Pulmonary artery endothelial cell (primary cell): ENCODE measurements around the gene ALKBH8. TPM values are rescaled to one million over a fixed set of nuclear protein-coding genes. Genes with fewer than 3 reads are reported as not detected.
"Not testable (repeated sequence)": the region's sequence is repeated elsewhere in the genome, so short reads cannot be mapped to it uniquely, and the experiment has no call there.

Experiments
- DNase-seq: peaks from one replicate; pipeline ENCODE4 v3.0.0-alpha.2; 2011; ENCODE audit warnings: low read depth, low spot score
- total RNA-seq: library from RNA; depleted of rRNA; stranded (reverse); fragments of >200 nt; gene quantifications from 2 replicates; pipeline ENCODE4 v1.2.3, GENCODE V29; 2014

The ALKBH8 gene
- total RNA-seq, 1 donor from 2014 or later = 10.8 TPM

DNA sequence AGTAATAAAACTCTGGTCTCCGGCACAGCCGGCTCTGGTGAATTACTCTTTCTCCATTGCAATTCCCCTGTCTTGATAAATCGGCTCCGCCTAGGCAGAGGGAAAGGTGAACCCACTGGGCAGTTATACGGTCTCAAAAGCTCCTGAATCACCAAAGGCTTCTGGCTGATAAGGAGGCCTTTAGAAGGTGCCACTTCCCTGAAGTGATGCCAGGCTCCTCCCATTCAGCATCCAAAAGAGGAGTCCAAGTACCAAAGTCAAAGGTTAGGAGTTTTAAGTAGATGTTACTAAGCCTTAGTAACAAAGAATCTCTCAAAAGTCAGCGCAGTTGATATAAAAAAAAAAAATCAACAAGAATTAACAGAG lies 11.8 kb upstream of the ALKBH8 start:
- no peak for DNase-seq

DNA sequence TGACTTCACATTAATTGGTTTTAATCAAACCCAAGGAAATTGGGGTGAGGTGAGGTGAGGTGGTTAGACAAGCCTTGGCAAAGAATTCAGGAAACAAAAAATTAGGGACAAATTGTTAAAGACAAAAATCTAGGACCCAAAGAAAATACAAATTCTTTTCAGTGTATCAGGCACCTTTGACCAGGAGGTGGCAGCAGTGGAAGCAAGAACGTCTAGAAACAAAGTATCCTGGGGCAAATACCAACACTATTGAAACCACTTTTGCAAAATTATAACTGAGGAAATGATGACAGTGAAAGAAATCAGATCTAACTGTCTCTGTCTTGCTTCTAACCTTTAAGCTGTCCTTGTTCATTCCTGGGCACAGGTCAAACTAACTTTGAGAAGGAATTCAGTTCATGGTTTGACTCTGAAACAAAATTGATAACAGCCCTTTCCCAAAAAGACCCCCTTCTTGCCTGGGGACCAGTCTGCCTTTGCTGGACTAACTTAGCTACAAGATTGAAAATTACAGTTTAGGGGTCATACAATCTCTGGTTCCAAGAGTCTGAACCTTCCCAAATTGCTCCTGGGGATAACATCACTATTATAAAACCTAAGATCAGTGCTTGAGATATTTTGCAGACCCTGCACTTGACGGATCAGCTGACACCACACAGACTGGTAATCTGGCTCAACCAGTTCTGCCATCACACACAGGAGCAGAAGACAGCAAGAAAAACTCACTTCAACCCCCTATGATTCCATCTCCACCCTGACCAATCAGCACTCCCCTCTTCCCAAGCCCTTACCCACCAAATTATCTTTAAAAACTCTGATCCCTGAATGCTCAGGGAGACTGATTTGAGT lies 11.2 kb upstream of the ALKBH8 start:
- not testable (repeated sequence) for DNase-seq

DNA sequence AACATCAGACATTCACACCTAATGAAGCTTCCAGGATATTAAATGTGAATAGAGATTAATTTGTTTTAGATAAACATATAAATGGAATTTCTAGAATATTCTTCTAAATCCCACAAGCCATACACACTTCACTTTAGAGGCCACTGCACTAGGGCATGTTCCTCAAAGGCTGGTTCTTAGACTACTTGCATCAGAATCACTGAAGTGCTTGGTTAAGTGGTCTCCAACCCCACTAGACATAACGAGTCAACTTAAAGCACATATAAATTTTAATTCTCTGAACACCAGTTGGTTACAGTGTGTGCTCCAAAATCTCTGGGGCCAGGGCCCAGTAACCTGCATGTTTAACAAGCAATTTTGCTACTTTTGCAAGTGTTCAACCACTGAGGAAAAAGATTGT lies 7.9 kb upstream of the ALKBH8 start:
- no peak for DNase-seq

DNA sequence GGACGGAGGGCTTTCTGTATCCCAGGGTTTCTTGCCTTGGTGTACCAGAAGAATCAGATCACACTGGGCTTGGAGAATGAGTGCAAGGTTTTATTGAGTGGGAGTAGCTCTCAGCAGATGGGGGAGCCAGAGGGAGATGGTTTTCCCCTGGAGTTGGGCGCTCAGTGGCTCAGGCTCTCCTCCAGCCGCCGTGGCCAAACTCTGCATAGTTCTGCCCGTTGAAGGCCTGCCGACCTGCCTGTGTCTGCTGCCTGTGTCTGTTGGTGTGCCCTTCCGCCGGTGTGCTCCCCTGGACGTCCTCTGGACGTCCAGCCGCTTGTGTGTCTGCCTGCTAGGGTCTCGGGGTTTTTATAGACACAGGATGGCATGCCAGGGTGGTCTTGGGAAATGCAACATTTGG lies 4.5 kb upstream of the ALKBH8 start:
- no peak for DNase-seq

DNA sequence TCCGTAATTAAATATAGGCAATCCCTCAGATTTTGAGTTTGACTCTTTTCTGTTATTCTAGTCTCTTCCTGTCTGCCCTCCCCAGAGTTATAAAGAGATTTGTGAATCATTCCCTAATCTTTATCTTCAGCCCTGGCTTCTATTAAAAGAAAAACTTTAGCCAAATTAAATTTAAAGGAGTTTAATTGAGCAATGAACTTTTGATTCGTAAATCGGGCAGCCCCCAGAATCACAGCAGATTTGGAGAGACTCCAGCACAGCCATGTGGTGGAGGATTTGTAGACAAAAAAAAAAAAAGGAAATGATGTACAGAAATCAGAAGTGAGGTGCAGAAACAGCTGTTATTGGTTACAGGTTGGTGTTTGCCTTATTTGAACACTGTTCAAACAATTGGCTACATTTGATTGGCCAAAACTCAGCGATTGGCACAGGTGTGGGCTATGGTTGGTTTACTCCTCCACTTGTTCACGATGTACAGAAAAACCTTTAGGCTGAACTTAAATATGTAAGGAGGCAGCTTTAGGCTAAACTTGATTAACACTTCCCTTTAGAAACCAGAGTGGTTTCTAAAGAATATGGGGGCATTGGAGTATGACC lies 2.3 kb upstream of the ALKBH8 start:
- DNase-seq = no peak

DNA sequence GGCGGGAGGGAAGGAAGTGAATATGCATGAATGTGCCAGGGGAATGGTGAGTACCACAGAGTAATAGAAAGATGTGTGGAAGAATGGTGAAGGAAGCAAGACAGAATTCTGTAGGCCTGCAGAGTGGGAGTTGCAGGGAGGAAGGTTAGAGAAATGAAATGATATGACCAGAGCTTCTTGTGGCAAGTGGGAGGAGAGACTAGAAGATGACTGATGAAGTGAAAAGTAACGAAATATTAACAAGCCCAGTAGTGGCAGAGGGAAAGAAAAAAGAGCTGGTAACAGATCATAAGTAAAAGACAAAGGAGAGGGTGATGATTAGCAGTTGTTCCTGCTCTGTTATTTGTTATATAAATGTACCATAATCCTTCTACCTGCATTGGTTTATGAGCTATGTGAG lies 1.0 kb upstream of the ALKBH8 start:
- no peak for DNase-seq

DNA sequence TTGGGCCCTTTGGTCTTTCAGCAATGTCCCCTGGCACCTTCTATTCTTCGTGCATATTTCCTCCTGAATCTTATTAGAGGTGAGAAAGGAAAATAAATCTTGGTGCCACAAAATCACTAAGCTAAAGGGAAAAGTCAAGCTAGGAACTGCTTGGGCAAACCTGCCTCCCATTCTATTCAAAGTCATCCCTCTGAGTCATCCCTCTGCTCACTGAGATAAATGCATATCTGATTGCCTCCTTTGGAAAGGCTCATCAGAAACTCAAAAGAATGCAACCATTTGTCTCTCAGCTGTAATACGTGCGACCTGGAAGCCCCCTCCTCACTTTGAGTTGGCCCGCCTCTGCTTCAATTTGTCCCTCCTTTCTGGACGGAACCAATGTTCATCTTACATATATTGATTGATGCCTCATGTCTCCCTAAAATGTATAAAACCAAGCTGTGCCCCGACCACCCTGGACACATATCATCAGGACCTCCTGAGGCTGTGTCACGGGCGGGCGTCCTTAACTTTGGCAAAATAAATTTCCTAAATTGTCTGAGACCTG lies 493 bp upstream of the ALKBH8 start:
- not testable (repeated sequence) for DNase-seq

DNA sequence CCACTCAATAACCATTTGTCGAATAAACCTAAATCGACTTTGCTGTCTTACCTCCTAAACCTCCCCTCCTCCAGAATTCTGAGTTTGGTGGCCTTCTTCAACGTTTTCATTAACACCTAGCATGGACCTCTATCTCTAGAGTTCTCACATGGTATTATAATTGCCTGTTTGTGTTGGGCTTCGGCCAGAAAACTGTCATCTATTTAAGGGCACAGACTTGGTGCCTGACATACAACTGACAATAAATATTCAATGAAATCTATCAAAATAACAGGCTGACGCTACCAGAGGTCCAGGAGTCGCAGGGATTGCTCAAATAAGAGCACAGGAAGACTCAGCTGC lies 687 bp downstream of the ALKBH8 start:
- no peak for DNase-seq

DNA sequence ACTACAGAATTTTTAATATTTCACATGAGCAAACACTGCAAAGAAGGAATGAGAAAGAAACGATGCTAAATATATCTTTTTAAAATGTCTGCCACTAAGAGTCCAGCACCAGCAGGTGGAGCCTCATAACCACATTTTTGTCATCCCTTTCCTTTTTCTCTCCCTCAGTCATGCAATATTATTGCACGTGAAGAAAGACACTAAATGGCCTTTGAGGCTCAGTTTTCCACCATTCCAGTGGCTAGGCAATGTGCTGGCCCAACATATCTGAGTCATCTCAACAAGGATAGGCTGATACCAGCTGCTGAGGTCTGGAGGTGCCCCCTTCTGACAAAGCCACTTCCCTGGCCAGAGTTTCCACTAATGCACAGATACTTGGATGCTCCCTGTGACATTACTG lies 1.8 kb downstream of the ALKBH8 start:
- DNase-seq = no peak

DNA sequence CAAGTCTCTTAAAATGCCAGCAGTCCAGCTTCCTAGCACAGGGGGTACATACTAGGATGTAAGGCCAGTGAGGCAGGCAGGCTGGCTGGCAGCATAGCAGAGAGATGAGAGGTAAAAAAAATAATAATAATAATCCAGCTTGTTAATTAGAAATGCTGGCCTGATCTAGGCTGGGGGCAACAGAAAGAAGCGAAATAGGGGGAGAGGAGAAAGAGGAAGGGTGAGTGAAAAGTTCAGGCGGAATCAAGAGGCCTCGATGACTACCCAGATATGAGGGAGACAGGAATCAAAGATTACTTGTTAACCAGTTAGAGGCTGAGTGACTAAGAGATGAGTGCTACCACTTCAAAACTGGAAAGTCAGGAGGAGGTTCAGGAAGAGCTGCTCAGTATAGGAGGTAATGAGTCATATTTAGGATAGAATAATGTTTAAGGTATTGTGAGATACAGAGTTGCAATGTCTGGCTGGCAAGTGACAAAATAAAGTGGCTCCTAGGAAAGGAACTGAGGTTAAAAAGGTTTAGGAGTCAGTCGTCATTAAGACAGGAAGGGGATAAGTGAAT lies 2.8 kb downstream of the ALKBH8 start:
- peak; percentile 40 for DNase-seq

DNA sequence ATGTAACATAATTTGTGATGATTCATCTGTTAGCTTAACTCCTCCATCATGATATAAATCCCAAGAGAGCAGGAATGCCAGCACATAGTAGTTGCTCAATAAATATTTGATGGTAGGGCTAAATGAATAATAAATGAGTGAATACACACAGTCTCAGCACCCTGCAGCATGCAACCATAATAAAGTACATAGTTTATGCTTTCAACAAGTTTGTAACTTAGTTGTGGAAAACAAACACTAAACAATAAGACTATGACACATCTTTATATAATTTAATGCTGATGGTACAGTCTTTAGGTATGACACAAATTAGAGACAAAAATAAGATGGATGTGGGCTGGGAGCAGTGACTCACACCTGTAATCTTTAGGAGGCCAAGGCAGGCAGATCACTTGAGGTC lies 3.8 kb downstream of the ALKBH8 start:
- DNase-seq = no peak

DNA sequence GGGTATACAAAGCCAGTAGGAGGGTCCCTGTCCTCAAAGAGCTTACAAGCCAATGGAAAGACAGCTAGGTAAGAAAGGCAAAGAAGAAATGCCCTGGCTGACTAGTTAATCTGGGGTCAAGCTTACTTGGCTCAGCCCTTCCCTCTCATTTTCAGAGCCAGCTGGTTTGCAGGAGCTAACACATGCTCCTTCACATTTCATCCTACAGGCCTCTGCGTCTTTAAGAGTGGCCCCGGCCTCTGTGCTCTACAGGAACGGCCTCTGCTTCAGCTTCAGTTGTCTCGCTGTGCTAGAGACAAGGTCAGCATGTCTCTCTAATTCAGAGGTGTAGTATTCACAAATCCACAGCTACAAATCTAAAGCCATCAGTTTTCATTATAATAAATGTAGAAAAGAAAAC lies 15.2 kb downstream of the ALKBH8 start:
- DNase-seq = no peak

DNA sequence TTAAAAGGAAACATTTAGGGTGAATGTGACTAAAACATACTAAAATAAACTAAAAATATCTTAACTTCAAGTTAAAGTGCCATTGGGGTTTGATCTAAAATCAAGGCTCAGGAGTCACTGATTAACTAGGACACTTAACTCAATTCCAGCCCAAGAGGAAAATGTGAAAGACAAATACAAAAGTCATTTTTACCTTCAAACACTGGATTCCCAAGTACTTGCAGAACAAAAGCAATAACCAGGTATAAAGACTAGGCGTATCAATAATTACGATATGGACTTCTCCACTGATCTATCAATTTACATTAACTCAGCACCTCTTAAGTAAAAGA lies 15.6 kb downstream of the ALKBH8 start:
- no peak for DNase-seq

DNA sequence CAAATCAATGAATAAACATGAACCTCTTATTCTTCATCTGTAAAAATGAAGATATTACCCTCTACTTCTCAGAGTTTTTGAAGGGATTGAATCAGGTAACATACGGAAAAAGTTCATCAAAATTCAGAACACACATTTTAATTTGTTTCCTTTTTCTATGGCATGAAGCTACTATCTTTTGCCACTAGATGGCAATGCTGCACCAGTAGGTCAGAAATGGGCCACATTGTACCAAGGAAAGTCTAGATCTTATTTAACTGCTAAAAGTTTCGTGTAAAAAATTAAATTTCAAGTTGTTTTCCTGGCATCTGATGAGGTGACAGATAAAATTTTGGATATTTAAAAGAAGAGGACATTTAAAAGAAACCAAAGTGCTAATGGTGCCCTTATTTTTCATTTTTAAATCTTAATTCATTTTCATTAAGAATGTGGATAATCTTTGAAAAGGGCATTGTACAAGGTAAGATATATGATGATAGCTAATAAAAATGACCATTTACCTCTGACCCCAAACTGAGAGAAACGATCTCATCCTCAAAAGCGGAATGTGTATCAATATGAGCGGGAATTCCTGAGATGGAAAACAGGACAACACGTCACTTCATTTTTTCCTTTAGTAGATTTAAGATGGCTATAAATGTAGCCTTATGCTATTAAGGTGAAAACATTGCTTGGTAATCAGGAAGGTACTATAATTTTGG lies 16.1 kb downstream of the ALKBH8 start:
- no peak for DNase-seq

DNA sequence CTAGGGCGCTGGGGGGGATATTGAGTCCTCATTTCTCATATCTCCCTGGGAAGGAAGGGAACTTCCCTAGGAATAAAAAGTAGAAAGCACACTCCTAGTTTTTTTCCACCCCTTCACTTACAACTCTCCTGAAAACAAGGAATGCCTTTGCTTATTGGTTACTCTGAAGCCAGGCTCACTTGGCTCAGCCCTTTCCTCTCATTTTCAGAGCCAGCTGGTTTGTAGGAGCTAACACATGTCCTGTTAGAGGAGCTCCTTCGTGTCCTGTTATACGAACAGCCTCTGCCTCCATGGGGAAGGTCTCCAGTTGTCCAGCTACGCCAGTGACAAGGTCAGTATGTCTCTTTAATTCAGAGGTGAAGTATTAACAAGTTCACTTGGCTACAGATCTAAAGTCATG lies 17.6 kb downstream of the ALKBH8 start:
- DNase-seq = no peak

DNA sequence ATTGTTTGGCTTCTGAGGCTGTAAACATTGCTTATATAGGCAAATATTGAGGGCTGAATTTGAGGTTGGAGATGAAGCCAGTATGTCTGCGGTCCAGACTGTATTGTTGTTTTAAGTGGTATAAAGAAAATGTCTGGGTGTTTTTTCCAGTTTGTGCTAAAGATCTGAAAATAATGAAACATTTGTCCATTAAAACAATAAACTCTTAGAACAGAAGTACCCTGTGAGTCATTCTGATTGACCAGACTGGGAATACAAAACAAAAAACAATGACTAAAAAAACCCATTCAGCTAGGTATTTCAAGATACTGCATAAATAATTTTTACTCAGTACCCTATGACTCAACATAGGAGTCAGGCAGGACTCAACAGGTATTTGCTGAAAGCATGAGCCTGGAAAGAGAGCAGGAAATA lies 20.4 kb downstream of the ALKBH8 start:
- peak; percentile 55 for DNase-seq

DNA sequence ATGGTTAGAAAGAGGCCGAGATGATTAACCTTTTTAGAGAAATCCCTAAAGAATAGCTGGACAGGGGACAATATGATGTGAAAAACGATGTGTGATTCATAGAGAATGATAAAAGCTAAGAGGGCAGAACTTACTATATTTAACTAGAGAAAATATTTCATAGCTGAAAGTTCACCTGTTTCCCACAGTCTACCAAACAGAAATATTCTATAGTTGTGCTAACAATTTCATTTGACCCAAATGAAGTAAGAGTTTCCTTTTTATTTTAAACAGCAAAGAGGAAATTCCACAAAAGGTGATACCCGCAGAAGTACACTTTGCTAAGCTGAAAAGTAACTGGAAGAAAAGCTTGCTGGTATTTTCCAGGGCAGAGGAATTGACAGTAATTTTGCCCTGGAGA lies 26.7 kb downstream of the ALKBH8 start:
- no peak for DNase-seq

DNA sequence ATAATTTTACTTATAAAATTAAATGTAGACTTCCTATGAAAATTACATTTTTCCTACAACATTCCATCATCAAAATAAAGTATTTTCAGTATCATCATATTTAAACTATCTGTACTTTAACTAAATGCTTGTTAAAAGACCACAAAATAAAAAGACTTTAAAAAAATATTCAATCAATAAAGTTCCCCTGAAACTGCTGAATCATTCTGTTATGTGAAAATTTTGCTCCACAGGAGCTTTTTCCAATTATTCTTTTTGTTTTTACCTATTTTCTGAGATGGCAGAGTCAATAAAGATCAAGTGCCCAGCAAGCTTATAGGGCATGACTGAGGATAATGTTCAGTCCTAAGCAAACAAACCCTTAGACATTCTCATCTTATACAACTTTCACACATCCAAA lies 27.3 kb downstream of the ALKBH8 start:
- DNase-seq = no peak

DNA sequence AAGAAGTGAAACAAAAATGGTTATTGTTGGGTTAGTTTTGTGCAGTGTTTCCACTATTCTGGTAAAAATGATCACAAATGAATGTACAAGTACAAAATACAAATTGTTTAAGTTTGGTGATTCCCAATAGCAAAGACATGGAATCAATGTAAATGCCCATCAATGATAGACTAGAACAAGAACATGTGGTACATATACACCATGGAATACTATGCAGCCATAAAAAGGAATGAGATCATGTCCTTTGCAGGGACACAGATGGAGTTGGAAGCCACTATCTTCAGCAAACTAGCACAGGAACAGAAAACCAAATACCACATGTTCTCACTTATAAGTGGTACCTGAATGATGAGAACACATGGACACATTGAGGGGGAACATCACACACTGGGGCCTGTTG lies 28.4 kb downstream of the ALKBH8 start:
- DNase-seq = not testable (repeated sequence)

DNA sequence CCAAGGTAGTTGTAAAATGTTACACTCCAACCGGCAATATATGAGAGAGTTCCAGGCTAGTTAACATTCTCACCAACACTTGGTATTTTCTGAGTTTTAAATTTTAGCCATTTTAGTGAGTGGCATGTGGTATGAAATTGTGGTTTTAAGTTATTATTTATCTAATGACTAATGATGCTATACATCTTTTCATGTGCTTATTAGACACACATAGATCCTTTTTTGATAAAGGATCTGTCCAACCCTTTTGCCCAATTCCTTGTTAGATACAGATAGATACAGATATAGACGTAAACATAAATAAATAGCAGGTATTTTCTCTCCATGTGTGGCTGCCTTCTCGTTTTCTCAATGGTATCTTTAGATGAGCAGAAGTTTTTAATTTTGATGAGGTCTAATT lies 39.3 kb downstream of the ALKBH8 start:
- DNase-seq = no peak

DNA sequence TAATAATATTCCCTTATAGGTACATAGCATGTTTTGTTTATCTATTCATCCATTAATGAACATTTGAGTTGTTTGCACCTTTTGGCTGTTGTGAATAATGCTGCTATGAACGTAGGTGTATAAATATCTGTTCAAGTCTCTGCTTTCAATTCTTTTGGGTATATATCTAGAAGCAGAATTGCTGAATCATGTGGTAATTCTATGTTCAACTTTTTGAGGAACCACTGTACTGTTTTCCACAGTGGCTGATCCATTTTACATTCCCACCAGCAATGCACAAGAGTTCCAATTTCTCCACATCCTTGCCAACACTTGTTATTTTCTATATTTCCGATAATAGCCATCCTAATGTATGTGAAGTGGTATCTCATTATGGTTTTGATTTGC lies 56.7 kb downstream of the ALKBH8 start:
- no peak for DNase-seq

DNA sequence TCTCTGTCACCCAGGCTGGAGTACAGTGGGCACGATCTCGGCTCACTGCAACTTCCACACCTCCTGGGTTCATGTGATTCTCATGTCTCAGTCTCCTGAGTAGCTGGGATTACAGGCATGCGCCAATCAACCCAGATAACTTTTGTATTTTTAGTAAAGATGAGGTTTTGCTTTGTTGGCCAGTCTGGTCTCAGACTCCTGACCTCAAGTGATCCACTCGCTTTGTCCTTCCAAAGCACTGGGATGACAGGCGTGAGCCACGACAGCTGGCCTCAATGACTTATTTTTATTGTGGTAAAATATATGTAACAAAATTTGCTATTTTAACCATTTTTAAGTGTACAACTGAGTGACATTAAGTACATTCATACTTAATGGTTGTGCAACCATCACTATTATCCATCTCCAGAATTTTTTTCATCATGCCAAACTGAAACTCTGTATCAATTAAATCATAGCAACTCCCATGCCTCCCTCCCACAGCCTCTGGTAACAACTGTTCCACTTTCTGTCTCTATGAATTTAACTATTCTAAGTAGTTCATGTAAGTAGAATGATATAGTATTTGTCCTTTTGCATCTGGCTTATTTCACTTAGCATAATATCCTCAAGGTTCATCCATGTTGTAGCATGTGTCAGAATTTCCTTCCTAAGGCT lies 57.2 kb downstream of the ALKBH8 start:
- no peak for DNase-seq
